ENCODE results near the gene CWC22.

The CWC22 gene

GRCh38 chr2:179987916-179988315 lies 19.2 kb downstream of the CWC22 start:
- DNase-seq, result no peak
- TF ChIP-seq EZH2 (optimal IDR thresholded peaks at IDR 0.05; ENCODE audit: low read depth, low read length), result no peak
- TF ChIP-seq CTCF (IDR thresholded peaks at IDR 0.05; ENCODE audit: low read length), result no peak
- no peak for TF ChIP-seq EZH2phosphoT487 (IDR thresholded peaks at IDR 0.05; ENCODE audit: low read length)
- Histone ChIP-seq H2AFZ (ENCODE audit: low read length) (no peak overlapping the region), H3K27ac (ENCODE audit: low read length) (no peak overlapping the region), H3K4me2 (ENCODE audit: low read depth, low read length) (no peak overlapping the region), H3K36me3 (replicated peaks; ENCODE audit: insufficient read depth, low read length) (0 out of 2 replicates have a peak, but pooled peaks cover 9% of the 10 kb centered on the region), H3K4me1 (ENCODE audit: low read length) (peaks cover 23% of the 10 kb centered on the region), H3K9ac (ENCODE audit: low read length) (no peak overlapping the region), H3K79me2 (ENCODE audit: low read length) (peaks cover 35% of the 10 kb centered on the region), H3K9me2 (replicated peaks; ENCODE audit: insufficient read depth, low read length) (no peaks in the 10 kb centered on the region), H4K20me1 (ENCODE audit: insufficient read depth, low read length) (no peaks in the 10 kb centered on the region), H3F3A (ENCODE audit: insufficient read depth, low read length) (no peaks in the 10 kb centered on the region), H3K9me3 (replicated peaks; ENCODE audit: insufficient read depth, low read length) (no peaks in the 10 kb centered on the region), H3K27me3 (replicated peaks; ENCODE audit: insufficient read depth, low read length) (no peaks in the 10 kb centered on the region), H3K4me3 (ENCODE audit: low read length) (no peak overlapping the region)

GRCh38 chr2:179985163-179985820 lies 21.8 kb downstream of the CWC22 start:
- H3K4me1 ChIP-seq (ENCODE audit: low read length), result peaks cover 23% of the 10 kb centered on the region
- no peaks in the 10 kb centered on the region for H4K20me1 ChIP-seq (ENCODE audit: insufficient read depth, low read length)
- H3F3A ChIP-seq (ENCODE audit: insufficient read depth, low read length), result no peaks in the 10 kb centered on the region
- H3K79me2 ChIP-seq (ENCODE audit: low read length), result peaks cover 12% of the 10 kb centered on the region; the same call in 1 of the 2 replicates
- H3K9me2 ChIP-seq (replicated peaks; ENCODE audit: insufficient read depth, low read length), result no peaks in the 10 kb centered on the region
- no peak overlapping the region for H2AFZ ChIP-seq (ENCODE audit: low read length)
- H3K36me3 ChIP-seq (replicated peaks; ENCODE audit: insufficient read depth, low read length), result 0 out of 2 replicates have a peak, but pooled peaks cover 9% of the 10 kb centered on the region
- no peak for TF ChIP-seq CTCF (IDR thresholded peaks at IDR 0.05; ENCODE audit: low read length)
- no peak for TF ChIP-seq EZH2phosphoT487 (IDR thresholded peaks at IDR 0.05; ENCODE audit: low read length)
- TF ChIP-seq EZH2 (optimal IDR thresholded peaks at IDR 0.05; ENCODE audit: low read depth, low read length), result no peak
- peak overlapping the region; percentile 34; the same call in 1 of the 2 replicates for H3K27ac ChIP-seq (ENCODE audit: low read length)
- peak overlapping the region; percentile 35; the same call in 1 of the 2 replicates for H3K9ac ChIP-seq (ENCODE audit: low read length)
- H3K4me2 ChIP-seq (ENCODE audit: low read depth, low read length), result peak overlapping the region; percentile 85
- no peaks in the 10 kb centered on the region for H3K27me3 ChIP-seq (replicated peaks; ENCODE audit: insufficient read depth, low read length)
- DNase-seq, result peak; percentile 76
- H3K4me3 ChIP-seq (ENCODE audit: low read length), result peak overlapping the region; percentile 43
- no peaks in the 10 kb centered on the region for H3K9me3 ChIP-seq (replicated peaks; ENCODE audit: insufficient read depth, low read length)

GRCh38 chr2:179983250-179983932 lies 23.7 kb downstream of the CWC22 start:
- 0 out of 2 replicates have a peak, but pooled peaks cover 9% of the 10 kb centered on the region for H3K36me3 ChIP-seq (replicated peaks; ENCODE audit: insufficient read depth, low read length)
- no peak overlapping the region for H2AFZ ChIP-seq (ENCODE audit: low read length)
- no peaks in the 10 kb centered on the region for H3K9me2 ChIP-seq (replicated peaks; ENCODE audit: insufficient read depth, low read length)
- DNase-seq, result no peak
- H3K4me1 ChIP-seq (ENCODE audit: low read length), result peaks cover 23% of the 10 kb centered on the region
- no peaks in the 10 kb centered on the region for H3K9me3 ChIP-seq (replicated peaks; ENCODE audit: insufficient read depth, low read length)
- no peaks in the 10 kb centered on the region for H3F3A ChIP-seq (ENCODE audit: insufficient read depth, low read length)
- H3K79me2 ChIP-seq (ENCODE audit: low read length), result peaks cover 10% of the 10 kb centered on the region; the same call in 1 of the 2 replicates
- H4K20me1 ChIP-seq (ENCODE audit: insufficient read depth, low read length), result no peaks in the 10 kb centered on the region
- no peak overlapping the region for H3K4me3 ChIP-seq (ENCODE audit: low read length)
- TF ChIP-seq CTCF (IDR thresholded peaks at IDR 0.05; ENCODE audit: low read length), result no peak
- TF ChIP-seq EZH2phosphoT487 (IDR thresholded peaks at IDR 0.05; ENCODE audit: low read length), result no peak
- no peak for TF ChIP-seq EZH2 (optimal IDR thresholded peaks at IDR 0.05; ENCODE audit: low read depth, low read length)
- H3K4me2 ChIP-seq (ENCODE audit: low read depth, low read length), result no peak overlapping the region
- no peak overlapping the region for H3K9ac ChIP-seq (ENCODE audit: low read length)
- H3K27me3 ChIP-seq (replicated peaks; ENCODE audit: insufficient read depth, low read length), result no peaks in the 10 kb centered on the region
- H3K27ac ChIP-seq (ENCODE audit: low read length), result no peak overlapping the region

All from MM.1S (cell line).